ENCODE results near the gene MATCAP1.

The MATCAP1 gene

GRCh38 chr16:67146523-67147357 is 37.0 kb downstream of the MATCAP1 start:
- no peak for TF ChIP-seq CTCF (IDR thresholded peaks at IDR 0.05; ENCODE audit: low read depth, low read length)
- in situ Hi-C loops (cut with HindIII; ENCODE audit: low sequenced_read_pairs) = no loop called here
- H3K4me3 ChIP-seq (ENCODE audit: low read depth, low read length) = no peak overlapping the region

GRCh38 chr16:67145746-67146145 is 38.0 kb downstream of the MATCAP1 start:
- TF ChIP-seq CTCF (IDR thresholded peaks at IDR 0.05; ENCODE audit: low read depth, low read length) = no peak
- H3K4me3 ChIP-seq (ENCODE audit: low read depth, low read length) = no peak overlapping the region
- in situ Hi-C loops (cut with HindIII; ENCODE audit: low sequenced_read_pairs) = no loop called here

More at GRCh38 chr16:67146523-67147357, 37.0 kb downstream of the MATCAP1 start:
- no peak for DNase-seq (ENCODE audit: low read depth, low spot score)

GRCh38 chr16:67144943-67145342 is 38.8 kb downstream of the MATCAP1 start:
- in situ Hi-C loops (cut with HindIII; ENCODE audit: low sequenced_read_pairs) = no loop called here
- no peak for DNase-seq (ENCODE audit: low read depth, low spot score)
- H3K4me3 ChIP-seq (ENCODE audit: low read depth, low read length) = no peak overlapping the region
- no peak for TF ChIP-seq CTCF (IDR thresholded peaks at IDR 0.05; ENCODE audit: low read depth, low read length)

More at GRCh38 chr16:67145746-67146145, 38.0 kb downstream of the MATCAP1 start:
- DNase-seq (ENCODE audit: low read depth, low spot score) = no peak

GRCh38 chr16:67142342-67142741 is 41.4 kb downstream of the MATCAP1 start:
- no peak overlapping the region for H3K4me3 ChIP-seq (ENCODE audit: low read depth, low read length)
- in situ Hi-C loops (cut with HindIII; ENCODE audit: low sequenced_read_pairs) = no loop called here
- TF ChIP-seq CTCF (IDR thresholded peaks at IDR 0.05; ENCODE audit: low read depth, low read length) = no peak
- DNase-seq (ENCODE audit: low read depth, low spot score) = no peak

- H3K4me3 ChIP-seq (ENCODE audit: low read depth, low read length) = no peak overlapping the region
- in situ Hi-C loops (cut with HindIII; ENCODE audit: low sequenced_read_pairs) = no loop called here
- no peak for DNase-seq (ENCODE audit: low read depth, low spot score)
- no peak for TF ChIP-seq CTCF (IDR thresholded peaks at IDR 0.05; ENCODE audit: low read depth, low read length)
Measured at GRCh38 chr16:67141391-67141790, 42.4 kb downstream of the MATCAP1 start.

DNA sequence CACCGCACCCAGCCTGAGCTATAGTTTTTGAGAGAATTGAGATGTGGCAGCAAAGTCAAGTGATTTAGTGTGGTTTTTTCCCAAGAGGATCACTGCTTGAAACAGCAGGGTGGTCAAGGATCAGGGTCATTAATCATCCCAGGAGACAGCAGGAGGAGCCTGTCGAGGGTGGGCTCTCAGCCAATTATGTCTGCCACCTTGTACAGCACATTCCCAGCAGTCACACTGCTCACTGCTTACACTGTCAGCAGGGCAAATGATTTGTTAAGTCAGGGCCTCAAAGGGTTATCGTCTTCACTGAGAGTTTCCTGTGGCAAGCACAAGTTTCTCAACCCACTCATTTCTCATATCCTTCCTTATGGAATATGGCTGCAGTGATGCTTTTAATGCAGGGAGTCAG is 46.2 kb downstream of the MATCAP1 start:
- in situ Hi-C loops (cut with HindIII; ENCODE audit: low sequenced_read_pairs) = no loop called here
- no peak overlapping the region for H3K4me3 ChIP-seq (ENCODE audit: low read depth, low read length)
- TF ChIP-seq CTCF (IDR thresholded peaks at IDR 0.05; ENCODE audit: low read depth, low read length) = no peak
- DNase-seq (ENCODE audit: low read depth, low spot score) = no peak
